DMS79 treated with DMSO at 0.1 percent for 48 hours (cell line): Measurements from ENCODE around the gene FARS2.

Experiments
- DNase-seq: peaks from one replicate; lab custom pipeline; 2025; lab: John Stamatoyannopoulos, UW

The FARS2 gene

DNA sequence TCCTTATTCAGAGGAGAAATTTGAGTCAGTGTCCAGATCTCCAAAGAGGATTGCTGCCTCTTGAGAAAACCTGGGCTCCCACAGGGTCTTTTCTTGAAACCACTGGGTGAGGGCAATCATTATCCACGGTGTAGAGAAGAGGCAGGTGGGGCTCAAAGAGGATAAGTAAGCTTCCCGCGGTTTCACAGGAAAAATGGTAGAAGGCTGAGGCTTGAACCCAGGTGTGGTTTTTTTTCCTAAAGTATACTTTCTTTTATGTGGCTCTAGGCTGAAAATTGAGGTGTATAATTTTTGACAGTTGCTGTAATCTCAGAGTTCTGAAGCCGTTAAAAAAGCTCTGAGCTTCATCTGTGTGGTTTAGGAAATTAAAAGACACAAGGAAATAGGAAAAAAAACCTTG is 164.5 kb downstream of the FARS2 start:
- no peak for DNase-seq

DNA sequence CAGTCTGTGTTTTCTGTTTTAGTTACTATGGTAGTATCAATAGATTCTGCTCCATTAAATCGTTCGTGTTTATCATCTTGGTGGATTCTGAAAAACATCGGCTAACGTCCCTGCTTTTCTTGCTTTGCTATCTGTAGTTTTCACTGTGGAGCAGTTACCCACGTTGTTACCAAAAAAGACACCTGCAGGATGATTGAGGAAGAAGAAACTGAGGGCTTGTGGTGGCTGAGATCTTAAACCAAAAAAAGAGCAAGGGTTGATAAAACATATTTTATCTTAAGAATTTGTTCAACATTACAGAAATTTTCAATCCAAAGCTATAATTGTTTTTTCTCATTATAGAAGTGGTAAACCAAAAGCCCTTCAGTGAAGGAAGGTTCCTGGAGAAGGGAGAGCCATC is 166.3 kb downstream of the FARS2 start:
- no peak for DNase-seq

DNA sequence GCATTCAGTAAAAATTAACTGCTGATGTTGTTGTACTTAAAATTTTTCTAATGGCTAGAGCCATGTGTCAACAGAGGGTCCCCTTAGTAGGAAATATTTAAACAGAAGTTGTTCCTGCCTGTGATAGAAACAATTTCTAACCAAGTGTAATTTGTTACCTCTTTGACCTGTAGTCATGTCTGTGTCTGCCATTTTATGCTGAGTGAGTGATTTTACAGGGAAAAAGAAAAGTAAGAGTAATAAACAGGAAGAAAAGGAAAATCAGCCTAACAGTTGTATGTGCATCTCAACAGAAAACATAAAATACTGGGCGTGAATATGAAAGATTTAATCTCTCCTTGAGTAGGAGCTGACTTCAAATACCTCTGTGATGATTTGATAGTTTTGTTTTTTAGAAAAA is 172.0 kb downstream of the FARS2 start:
- DNase-seq, result no peak

DNA sequence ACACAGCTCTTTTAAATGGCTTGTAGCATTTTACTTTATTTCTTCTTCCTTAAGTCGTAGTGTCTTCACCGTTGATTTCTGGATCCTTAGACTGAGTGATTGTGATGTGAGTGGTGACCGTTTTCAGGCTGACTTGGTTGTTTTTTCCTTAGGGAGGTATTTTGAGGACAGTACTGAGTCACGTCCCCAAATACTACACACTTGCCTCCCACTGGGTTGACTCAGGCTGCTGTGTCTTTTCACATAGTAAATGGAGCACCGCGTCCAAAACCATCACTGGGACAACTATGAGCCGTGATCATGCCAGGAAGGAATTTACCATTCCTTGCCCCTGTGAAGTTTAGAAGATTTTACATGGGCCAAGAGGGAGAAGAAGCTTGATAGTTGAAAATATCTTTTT is 174.1 kb downstream of the FARS2 start:
- no peak for DNase-seq

DNA sequence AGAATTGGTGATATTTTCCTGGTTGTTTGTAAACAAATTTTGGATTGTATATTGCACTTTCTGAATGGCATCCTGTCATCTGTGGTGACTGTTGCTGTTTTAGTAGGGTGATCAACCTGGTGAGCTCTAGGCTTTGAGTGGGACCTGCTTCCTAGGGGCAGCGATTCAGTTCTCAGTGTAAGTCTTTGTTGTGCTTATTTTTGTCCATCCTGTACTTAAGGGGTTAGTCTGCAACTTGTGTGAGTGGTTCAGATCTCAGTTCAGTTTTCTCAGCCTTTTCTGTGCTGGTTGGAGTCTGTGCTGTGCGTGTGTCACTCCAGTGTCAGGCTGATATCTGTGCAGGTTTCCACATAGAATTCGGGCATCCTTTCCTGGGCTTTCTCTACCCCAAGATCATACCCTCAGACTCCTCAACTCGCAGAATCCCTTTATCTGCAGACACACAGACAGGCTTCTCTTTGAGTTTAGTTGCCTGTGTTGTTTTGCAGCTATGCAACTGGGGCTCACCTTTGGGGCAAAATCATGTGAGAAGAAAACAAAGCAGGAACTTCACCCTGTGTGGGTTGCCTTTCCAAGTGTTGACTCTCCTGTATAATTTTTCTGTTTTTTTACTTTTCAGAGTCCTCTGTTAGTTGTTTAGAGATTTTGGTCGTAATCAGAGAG is 177.7 kb downstream of the FARS2 start:
- DNase-seq, result no peak

DNA sequence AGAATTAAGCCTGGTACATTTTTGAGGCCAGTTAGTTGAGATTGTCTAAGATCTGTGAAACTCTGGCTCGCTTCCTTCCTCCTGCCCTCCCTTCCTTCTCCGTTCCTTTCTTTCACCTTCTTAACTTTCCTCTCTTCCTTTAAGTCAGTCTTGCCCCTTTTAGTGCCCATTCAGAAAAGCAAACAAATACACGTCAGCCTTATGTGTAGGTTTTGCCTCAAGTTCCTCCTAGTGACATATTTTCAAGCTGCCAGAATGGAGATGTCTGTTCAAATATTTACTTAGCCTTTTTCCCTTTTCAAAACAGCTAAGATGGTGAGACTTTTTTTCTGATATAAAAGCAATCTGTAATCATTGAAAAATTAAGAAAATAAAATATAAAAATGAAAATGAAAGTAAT is 178.4 kb downstream of the FARS2 start:
- no peak for DNase-seq

DNA sequence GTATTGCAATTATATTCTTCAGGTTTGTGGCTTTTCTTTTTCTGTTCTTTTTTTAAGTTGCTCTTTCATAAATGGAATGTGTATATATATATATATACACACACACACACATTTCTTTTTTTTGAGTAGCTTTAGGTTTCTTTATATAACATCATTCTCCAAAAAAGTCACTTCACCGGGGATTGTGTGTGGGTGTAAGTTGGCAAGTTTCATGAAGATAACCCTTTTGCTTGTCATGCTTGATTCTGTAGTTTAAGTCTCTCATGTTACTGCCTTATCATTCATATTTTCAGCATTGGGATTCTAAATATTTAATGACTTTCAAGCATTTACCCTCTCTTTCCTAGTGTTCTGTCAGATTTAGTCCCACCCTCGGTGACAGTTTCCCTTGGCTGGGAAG is 181.0 kb downstream of the FARS2 start:
- no peak for DNase-seq

DNA sequence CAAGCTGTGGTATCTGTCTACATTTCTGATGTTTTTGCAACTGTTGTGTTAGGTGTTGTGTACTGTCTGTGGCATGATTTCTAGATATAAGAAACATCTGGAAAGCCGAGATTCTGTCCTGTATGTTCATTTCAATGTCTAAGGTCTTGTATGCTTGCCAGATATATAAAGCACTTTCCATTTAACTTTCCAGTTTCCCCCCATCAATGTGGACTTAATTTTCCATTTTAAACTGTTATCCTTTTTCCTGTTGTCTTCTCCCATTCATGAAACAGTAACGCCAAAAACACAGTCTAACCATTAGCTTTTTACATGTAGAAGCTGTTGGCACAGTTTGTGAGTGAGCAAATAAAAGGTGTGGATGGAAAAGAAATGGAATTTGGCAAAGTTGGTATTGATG is 181.6 kb downstream of the FARS2 start:
- DNase-seq, result no peak

DNA sequence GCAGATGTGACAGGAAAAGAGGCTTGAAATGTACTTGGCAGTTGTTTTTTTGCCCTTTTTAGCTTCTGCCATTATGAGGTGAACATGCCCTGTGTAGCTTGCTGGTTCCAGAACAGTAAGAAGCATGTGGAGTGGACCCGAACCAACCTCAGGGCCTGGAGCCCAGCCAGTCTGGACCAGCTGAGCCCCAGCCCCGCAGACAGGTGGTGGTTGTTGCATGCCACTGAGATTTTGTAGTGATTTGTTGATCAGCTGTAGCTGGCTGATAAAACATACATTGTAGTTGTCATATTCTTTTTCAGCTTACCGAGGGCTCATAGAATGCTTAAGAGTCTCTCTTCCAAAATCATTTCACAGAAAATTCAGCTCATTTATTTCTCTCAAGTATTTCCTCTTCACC is 182.2 kb downstream of the FARS2 start:
- no peak for DNase-seq

DNA sequence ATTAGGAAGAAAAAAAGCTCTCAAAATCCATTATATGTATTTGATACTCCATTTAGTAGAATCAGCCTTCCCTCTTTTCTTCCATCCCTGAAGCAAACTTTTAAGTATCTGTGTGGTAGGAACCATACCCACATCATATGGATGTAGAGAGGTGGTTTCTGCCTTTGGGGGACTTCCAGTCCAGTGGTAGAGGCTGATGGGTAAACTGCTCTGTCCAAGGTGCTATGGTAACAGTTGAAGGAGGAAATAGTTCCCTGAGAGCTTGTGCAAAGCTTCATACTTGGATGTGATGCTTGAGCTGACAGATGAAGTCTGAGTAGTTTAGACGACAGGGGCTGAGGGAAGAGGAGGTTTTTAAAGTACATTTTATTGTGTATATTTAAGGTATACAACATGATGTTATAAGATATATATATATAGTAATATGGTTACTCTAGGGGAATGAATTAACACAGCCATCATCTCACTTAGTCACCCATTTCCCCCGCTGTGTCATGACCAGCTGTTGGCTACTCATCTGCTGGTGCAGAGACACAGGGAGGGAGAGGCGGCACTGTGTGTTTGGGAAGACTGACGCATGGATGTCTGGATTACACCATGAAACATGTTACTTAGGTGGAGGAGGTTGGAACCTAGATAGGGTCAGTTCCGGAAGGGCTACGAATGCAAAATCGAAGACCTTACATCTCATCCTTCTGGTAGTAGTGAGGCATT is 185.2 kb downstream of the FARS2 start:
- DNase-seq, result no peak

DNA sequence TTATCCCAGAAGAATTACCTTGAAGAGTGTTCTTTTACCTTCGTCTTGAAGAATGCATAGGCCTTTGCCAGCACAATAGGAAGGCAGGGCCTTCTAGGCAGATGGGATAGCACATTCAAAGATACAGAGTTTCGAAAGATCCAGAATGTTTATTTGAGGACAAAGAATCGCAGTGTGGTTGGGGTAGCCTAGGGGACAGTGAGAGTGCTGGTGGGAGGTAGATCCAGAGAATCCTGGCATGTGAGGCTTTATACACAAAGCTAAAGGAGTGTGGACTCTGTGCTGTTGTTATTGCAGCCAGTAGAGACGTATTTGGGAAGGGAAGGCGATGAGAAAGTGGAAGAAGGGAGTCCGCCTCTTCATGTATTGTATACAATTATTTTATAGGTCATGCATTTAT is 186.6 kb downstream of the FARS2 start:
- DNase-seq, result no peak

DNA sequence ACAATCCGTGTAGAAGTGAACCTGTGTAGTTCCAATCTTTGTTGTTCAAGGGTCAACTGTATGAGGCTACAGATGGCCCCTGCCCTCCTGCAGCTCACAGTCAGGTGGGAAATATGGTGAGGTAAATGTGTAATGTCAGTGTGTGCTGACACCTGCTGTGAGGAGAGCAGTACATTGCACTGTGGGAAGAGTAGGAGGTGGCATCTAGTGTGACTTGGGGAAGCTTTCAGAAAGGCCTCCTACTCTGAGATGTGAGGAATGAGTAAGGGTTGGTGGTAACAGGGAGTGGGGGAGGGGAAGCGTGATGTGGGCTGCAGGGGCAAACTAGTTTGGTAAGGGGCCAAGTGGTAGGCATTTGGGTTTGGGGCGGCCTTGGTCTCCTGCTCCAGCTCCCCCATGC is 188.8 kb downstream of the FARS2 start:
- DNase-seq, result no peak

DNA sequence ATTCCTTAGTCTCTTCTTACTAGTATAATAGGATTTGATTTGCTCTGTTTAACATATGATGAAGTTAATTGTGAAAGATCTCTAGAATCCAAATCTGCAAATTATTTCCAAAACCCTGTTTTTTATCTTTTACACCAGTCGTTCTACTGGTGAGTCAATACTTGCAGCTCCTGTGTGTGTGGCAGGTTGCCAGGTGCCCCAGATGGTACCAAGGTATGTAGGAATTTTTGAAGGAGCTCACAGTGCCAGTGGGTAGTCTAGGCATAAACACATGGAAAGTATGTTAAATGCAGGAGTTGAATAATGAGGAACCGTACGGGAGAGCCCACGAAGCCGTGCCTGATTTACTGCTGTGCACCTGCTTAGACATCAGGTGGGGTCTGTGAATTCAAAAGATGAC is 192.2 kb downstream of the FARS2 start:
- DNase-seq, result no peak

DNA sequence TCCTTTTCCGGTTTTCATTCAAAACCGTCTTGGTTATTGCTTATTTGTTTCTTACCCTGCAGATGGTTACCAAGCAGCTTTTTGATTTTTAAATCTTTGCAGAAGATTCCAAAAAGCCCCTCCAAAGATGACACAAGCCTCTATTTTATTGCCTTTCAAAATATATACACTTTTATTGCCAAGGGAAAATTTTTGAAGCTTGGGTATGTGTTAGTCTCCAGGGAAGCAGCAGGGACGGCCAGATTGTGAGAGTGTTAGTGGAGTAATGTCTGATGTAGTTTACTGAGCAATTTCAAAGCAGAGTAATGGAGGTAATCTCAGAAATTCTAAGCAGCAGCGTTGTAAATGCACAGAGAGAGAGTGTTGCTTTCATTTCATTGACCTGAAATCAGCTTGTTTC is 193.8 kb downstream of the FARS2 start:
- no peak for DNase-seq

DNA sequence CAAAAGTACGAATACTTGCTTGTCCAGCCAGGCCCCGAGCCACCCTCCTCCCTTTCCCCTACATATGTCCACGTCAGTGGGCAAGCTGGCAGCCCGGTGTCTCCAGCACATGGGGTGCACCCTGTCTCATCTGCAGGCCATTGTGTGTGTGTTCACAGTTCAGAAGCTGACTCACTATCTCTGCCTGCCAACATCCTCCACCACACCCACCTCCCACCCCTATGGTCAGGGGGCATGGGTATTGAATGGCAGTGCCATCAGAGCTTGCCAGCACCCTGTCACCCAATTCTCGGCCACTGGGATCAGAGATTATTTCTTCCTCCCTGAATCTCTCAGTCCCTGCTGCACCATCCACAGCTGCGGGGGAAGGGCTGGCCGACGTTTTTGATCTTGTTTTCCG is 195.7 kb downstream of the FARS2 start:
- DNase-seq, result no peak

DNA sequence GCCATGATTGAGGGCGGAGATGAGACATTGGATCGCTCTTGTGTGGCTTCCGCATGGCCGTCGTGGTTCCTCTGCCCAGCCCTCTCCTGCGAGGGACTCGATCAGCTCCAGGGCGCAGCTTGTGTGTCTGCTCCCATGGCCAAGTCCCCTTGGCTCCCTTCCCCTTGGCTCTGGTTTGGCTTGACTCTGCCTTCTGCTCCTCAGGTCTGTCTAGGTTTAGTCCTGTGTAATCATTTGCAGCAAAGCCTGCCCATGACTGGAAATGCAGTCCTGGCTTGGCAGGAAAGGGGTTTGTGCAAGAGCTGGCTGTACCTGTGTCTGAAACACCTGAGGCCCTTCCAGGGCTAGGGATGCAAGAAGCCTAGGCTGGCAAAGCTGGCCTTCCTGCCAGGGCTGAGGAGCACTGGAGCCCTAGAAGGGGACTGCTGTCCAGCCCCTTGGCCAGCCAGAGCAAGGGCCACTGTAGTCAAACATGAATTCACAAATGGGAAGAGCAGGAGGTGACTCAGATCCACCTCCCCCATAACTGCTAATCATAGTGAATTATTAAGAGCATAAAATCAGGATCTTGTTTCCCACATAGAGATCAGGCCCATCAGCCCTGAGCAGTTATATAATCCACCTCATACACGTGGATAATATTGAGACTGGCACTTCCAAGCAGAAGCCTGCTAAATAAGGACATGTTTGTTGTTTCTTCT is 196.8 kb downstream of the FARS2 start:
- DNase-seq, result no peak

DNA sequence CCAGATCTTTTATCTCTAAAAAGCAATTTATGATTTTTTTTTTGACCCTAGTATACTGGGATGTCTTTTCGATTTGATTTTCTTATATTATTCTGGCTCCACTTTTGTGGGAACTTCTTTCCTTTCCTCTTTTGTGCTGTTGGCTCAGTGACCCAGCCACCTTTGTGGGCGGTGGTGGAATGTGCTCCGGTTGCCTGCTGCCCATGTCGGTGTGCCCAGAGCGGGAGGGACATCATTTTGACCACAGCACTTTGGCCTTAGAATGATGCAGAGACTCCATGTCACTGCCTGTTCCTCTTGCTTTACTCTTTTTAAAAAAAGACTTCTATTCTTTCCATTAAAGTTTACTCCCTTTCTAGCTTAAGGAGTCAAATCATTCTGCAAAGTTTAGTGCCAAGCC is 198.0 kb downstream of the FARS2 start:
- DNase-seq, result no peak

DNA sequence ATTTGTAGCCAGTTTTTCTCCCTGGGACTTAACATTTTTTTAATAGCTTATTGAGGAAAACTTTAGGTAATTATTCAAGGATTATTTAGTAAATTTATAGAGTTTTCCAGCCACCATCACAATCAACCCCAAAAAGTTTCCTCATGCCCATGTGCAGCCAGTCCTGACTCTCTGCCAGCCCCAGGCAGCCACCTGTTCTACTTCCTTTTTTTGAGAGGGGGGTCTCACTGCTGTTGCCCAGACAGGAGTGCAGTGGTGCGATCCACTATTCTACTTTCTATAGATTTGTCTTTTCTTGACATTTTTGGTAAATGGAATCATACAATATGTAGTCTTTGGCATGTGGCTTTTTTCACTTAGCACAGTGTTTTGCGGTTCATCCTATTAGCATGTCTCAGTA is 200.1 kb downstream of the FARS2 start:
- DNase-seq, result no peak

DNA sequence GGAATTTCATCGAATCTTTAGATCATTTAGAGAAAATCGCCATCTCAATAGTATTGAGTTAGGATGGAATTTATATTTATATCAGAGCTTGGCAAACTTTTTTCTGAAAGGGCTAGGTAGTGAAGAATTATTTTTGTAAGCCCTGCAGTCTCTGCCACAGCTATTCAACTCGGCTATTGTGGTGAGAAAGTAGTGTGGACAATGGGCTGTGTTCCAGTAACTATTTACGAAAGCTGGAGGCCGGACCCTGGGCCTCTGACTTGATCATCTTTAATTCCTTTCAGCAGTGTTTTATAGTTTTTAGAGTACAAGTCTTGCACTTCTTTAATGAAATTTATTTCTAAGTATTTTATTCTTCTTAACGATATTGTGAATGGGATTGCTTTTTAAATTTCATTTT is 201.5 kb downstream of the FARS2 start:
- no peak for DNase-seq

DNA sequence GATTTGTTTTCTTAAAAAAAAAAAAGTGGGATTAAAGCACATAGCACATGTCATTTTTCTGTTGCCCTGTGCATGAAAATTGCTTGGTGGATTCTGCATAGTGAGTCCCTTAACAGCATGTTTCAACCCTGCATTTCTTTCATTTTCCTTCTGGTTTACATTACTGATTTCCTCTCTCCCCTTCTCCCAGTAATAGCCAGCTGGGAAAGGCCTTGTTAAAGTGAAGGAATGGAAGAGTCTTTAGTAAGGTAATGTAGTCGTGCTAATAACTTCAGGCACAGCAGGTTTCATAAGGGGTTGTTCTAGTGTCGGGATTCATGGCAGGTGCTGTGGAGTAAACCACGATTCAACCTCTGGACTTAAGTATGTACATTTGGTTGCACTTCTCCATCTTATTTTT is 202.4 kb downstream of the FARS2 start:
- no peak for DNase-seq

DNA sequence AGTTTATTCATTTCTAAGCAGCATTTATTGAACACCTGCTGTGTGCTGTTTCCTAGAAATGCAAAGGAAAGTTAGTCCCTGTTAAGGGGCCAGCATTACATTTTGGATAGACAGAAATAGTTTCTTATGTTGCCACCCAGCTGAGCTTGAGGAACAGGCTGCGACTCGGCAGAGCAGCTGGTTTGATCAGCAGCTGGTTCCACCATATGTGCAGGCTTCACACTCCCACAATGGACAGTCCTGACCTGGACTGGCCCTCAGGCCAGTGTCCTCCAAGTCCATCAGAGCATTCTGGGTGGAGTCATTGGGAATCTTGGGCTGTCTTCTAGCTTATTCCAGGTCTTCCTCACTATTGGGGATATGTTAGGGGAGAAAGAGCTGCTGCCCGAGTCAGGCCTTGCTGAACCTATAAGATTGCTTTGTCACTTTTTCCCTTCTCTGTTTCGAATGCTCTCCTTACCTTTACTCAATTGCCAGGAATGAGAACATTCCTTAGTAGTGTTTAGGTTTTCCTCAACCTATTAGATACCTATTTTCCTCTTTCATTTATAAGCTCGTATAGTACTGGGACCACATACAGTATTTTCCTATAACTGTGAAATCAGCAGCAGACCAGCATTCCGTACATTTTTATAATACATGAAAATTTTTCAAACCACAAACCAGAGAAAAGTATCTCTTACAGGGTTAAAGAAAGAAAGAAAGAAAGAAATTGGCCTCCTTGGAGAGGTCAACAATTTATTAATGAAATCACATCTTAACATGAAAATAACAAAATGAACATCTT is 203.0 kb downstream of the FARS2 start:
- DNase-seq, result no peak

DNA sequence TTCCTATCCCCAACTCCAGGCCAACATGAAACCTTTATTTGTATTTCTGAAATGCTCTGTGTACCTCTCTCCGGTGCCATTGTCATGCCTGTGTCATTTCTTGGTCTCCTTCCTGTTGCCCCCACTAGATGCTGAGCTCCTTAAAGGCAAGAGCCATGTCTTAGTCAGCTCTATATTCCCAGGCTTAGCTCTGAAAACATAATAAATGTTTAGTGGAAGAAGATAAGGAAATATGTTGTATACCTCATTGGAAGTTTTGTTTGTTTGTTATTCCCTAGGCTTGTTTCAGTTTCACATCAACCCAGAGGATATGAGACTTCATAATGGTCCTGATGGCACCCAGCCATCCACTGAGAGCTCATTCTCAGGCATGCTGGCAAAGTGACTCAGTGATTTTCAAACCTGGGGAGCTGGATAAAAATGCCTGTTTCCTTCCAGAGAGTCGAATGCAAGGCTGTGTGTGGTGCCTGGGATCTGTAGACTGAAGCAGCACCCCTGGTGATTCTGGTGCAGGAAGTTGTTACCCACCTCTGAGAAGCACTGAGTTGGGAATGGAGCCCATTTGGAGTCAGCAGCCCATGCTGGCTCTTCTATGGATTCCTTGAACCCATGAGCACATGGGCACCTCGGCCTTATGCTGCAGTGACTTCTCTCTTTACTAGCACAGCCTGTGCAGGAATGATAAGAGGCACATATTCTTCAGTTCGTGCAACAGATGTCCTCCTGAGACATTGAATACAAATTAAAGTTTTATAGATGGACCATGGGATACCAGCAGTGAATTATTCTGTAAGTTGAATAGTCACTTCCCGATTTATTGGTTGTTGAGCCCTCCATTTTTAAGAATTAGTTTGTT is 205.2 kb downstream of the FARS2 start:
- no peak for DNase-seq
